HEK293T (cell line): ENCODE results near the gene IQCB1.

Experiments
- ARNT ChIP-seq: fragments of 450-650 bp; IDR thresholded peaks from 2 replicates; pipeline ENCODE4 v1.6.1; 2017; ENCODE audit warnings: mild to moderate bottlenecking
- BHLHE40 ChIP-seq: fragments of 450-650 bp; IDR thresholded peaks from 2 replicates; pipeline ENCODE4 v1.6.1; 2016; ENCODE audit warnings: mild to moderate bottlenecking, moderate library complexity, borderline replicate concordance
- FOXK2 ChIP-seq: fragments of 450-650 bp; IDR thresholded peaks from 2 replicates; pipeline ENCODE4 v1.6.1; 2016; ENCODE audit warnings: mild to moderate bottlenecking
- FOXM1 ChIP-seq: fragments of 450-650 bp; IDR thresholded peaks from 2 replicates; pipeline ENCODE4 v1.6.1; 2017; ENCODE audit warnings: mild to moderate bottlenecking, borderline replicate concordance
- HDGF ChIP-seq: fragments of 450-650 bp; IDR thresholded peaks from 2 replicates; pipeline ENCODE4 v1.6.1; 2017; ENCODE audit warnings: antibody characterized with exemption, borderline replicate concordance
- L3MBTL2 ChIP-seq: fragments of 450-650 bp; conservative IDR thresholded peaks from 2 replicates; pipeline ENCODE4 v1.6.1; 2016; ENCODE audit warnings: mild to moderate bottlenecking
- NFRKB ChIP-seq: fragments of 450-650 bp; IDR thresholded peaks from 2 replicates; pipeline ENCODE4 v1.6.1; 2016; ENCODE audit warnings: mild to moderate bottlenecking, moderate library complexity
- PKNOX1 ChIP-seq: fragments of 450-650 bp; IDR thresholded peaks from 2 replicates; pipeline ENCODE4 v1.6.1; 2016
- SP1 ChIP-seq: fragments of 450-650 bp; IDR thresholded peaks from 2 replicates; pipeline ENCODE4 v1.6.1; 2017
- SUZ12 ChIP-seq: fragments of 450-650 bp; IDR thresholded peaks from 2 replicates; pipeline ENCODE4 v1.6.1; 2016; ENCODE audit warnings: mild to moderate bottlenecking
- TARDBP ChIP-seq: fragments of 450-650 bp; IDR thresholded peaks from 2 replicates; pipeline ENCODE4 v1.6.1; 2016

GRCh38 chr3:121722411-121722810 is 112.4 kb downstream of the IQCB1 start:
- TF ChIP-seq SUZ12 (no peak), SP1 (no peak), FOXK2 (no peak), FOXM1 (no peak), HDGF (no peak), ARNT (no peak), BHLHE40 (no peak), PKNOX1 (no peak), TARDBP (no peak), NFRKB (no peak), L3MBTL2 (no peak)
